HG02763 (cell line): ENCODE data around the gene TATDN3.
"Not testable (repeated sequence)": the region's sequence is repeated elsewhere in the genome, so short reads cannot be mapped to it uniquely, and the experiment has no call there.

ENCODE experiments used
- ATAC-seq: cut with Tn5 transposase; IDR thresholded peaks from one replicate; pipeline ENCODE4 v1.9.1; 2021; ENCODE audit warnings: mild to moderate bottlenecking, moderate library complexity; ENCODE audit not compliant: unreplicated experiment

The TATDN3 gene

DNA sequence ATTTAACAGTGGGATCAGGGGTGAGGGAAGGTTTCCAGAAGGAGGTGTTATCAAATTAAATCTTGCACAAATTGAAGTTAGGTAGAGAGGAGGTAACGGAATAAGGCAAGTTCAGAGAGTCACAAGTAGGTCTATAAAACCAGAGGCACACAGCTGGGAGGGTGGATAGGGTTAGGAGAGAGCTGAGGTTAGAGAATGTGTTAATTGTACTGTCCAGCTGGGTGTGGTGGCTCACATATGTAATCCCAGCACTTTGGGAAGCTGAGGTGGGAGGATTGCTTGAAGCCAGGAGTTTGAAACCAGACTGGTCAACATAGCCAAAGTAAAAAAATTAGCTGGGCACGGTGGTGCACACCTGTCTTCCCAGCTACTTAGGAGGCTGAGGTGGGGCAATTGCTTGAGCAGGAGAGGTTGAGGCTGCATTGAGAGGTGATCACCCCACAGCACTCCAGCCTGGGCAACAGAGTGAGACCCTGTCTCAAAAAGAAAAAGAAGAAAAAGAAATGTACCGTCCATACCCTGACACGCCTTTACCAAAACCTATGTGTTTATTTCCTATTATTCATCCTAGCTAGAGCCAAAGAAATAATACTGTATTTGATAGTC, 35.6 kb downstream of the TATDN3 start:
- ATAC-seq, result no peak

DNA sequence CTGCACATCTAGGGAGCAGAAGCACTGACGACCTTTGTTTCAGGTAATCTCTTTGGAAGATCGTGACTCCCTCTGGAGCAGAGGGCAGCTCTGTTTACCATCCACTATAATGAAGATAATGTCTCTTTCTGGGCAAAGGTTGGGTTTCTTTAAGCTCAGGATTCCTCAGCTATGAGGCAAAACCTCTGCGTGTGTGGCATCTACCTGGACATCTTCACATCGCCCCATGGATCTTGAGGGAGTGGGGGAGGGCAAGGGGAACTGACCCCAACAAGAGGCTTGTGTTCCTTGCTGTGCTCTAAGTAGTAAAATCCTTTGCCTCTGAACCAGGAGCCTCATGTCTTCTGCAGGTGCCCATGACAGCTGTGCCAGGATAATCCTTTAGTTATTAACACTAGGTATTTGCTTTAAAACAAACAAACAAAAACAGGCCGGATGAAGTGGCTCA, 36.2 kb downstream of the TATDN3 start:
- ATAC-seq, result no peak

DNA sequence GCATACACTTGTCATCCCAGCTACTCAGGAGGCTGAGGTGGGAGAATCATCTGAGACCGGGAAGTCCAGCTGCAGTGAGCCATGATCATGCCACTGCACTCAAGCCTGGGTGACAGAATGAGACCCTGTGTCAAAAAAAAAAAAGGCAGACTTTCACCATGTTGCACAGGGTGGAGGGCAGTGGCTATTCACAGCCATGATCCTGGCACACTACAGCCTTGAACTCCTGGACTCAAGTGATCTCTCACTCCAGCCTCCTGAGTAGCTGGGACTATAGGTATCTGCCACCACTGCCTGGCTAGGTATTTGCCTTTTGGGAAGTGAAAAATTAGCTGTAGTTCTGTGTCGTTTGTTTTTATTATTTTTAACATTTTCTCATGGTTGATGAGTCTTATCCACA, 36.7 kb downstream of the TATDN3 start:
- no peak for ATAC-seq

DNA sequence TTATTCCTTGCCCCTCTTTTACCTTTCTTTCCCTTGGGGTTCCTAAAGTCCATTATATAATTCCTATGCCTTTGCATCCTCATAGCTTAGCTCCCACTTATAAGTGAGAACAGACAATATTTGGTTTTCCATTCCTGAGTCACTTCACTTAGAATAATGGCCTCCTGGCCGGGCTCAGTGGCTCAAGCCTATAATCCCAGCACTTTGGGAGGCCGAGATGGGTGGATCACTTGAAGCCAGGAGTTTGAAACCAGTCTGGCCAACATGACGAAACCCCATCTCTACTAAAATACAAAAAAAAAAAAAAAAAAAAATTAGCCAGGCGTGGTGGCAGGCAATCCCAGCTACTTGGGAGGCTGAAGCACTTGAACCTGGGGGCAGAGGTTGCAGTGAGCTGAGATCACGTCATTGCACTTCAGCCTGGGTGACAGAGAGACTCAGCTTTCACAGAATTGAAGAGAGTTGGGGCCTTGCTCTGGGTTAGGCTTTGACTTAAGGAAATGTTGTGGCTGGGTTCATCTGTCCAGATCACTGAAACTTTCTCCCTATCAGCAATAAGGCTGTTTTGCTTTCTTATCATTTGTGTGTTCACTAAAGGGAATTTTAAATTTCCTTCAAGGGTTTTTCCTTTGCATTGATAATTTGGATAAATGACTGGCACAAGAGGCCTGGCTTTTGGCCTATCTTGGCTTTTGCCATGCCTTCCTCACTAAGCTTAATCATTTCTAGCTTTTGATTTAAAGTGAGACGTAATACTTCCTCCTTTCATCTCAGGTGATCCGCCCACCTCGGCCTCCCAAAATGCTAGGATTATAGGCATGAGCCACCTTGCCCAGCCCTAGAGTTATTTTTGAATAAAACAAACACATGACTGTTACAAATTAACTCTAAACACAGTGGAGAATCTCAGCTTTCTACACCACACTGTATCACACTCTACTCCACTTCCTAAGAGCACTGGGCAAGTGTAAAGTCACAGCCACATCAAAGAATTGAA, 41.8 kb downstream of the TATDN3 start:
- peak; percentile 68 for ATAC-seq

DNA sequence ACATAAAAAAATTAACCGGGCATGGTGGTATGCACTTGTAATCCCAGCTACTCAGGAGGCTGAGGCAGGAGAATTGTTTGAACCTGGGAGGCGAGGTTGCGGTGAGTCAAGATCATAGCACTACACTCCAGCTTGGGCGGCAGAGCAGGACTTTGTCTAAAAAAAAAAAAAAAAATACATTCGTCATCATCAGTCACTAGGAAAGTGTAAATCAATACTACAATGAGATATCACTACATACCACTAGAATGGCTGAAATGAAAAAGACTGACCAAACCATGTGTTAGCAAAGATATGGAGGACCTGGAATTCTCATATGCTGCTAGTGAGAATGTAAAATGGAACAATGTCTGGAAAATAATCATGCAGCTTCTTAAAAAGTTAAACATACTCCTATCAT, 46.5 kb downstream of the TATDN3 start:
- no peak for ATAC-seq

DNA sequence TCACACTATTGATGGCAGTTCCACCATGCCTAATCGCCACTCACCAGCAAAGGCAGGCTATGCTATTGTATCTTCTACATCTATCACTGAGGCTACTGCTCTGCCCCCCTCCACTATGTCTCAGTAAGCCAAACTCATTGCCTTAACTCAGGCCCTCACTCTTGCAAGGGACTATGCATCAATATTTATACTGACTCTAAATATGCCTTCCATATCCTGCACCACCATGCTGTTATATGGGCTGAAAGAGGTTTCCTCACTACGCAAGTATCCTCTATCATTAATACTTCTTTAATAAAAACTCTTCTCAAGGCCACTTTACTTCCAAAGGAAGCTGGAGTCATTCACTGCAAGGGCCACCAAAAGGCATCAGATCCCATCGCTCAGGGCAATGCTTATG, 52.8 kb downstream of the TATDN3 start:
- not testable (repeated sequence) for ATAC-seq

DNA sequence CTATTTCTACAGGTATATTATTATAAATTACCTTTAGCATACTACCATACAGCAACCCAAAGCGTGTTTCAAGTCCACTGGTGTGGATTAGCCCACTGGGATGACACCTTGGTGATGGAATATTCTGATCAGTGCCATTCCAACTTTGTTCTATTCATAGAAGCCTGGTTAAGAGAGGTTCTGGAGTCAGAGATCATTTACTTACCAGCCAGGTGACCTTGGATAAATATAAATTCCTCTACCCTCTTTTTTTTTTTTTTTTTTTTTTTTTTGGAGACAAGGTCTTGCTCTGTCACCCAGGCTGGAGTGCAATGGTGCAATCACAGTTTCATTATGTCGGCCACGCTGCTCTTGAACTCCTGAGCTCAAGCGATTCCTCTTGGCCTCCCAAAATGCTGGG, 55.9 kb downstream of the TATDN3 start, which contains the start of gene SPATA45:
SPATA45 (minus strand) TSS at position 101 of the 400 bp plus-strand sequence. CDS start 11,500 bp downstream, outside the sequence.
- no peak for ATAC-seq

DNA sequence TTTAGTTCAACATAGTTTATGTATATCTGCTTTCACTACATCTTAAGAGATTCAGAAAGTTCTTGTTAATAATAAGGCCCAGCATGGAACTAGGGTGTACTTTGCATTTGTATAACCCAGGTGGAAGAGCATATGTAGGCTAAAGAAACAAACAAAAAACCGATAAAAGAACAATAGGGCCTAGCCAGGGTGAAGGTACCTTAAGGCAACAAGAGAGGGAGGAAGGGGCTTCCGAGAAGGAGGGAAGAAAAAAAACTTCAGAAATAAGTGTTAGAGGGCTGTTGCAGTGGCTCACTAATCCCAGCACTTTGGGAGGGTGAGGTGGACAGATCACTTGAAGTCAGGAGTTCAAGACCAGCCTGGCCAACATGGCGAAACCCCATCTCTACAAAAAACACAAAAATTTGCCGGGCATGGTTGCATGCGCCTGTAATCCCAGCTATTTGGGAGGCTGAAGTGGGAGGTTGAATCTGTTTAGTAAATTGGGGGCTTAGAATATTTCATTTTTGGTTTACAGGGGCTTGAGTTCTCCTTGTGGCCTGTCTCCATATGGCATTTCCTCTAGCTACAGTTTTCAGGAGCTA, 60.5 kb downstream of the TATDN3 start:
- ATAC-seq, result no peak

DNA sequence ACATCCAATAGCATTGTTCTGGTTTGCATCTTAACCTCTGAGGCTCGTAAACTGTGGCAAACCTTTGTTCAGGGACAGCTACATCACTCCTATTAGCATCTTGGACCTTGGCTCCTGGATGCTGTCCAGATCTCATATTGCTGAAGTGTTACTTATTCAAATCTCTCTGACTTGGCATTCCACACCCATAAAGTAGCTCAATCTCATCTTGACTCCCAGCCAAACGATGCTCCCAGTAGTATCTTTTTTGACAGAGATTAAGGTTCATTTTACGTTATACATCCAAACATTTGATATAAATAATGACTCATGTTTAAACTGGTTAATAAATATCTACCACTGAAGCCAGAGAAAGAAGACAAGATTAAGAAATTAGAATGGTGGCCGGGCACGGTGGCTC, 62.0 kb downstream of the TATDN3 start:
- ATAC-seq, result no peak

DNA sequence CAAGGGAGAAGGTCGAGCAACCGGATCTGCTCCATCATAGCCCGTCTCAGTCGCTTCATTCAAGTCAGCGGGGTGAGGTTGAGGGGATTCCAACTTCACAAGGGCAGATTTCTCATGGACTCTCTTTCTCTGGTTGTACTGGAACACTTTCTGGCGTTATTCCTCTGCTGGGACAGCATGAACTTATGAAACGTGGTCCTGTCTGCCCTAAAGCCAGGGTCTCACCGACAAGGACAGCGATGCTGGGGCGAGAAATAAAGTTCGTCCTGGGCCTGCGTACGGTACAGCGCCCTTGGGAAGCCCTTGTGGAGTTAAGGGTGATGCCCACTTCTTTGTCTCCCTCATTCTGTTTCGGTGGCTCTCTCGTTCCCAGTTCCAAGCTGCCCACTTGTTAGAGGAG, 65.1 kb downstream of the TATDN3 start:
- no peak for ATAC-seq

DNA sequence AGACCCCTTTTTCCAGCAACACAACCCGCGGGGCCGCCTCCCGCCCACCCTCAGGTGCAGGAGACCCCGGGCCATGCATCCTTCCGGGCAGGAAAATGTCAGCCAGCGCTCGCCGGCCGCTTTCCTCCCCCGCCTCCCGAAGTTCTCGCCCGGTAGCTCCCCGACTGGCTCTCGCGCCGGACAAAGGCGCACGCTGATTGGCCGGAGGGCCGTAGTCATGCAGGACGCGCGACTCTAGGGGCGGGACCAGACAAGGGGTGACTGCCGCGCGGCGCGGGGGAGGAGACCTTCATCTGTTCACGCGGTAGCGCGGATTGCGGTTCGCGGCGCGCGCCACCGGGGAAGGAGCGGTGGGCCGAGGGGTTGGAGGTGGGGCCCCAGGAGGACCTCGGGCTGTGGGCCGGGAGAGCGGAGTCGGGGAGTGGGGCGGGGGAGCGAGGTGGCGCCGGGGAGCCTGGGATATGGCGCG, 66.3 kb downstream of the TATDN3 start, which contains the start of gene FLVCR1:
FLVCR1 (plus strand) TSS at position 284 of the 469 bp plus-strand sequence; CDS start at position 462, 178 bp downstream.
- ATAC-seq, result peak; percentile 95

DNA sequence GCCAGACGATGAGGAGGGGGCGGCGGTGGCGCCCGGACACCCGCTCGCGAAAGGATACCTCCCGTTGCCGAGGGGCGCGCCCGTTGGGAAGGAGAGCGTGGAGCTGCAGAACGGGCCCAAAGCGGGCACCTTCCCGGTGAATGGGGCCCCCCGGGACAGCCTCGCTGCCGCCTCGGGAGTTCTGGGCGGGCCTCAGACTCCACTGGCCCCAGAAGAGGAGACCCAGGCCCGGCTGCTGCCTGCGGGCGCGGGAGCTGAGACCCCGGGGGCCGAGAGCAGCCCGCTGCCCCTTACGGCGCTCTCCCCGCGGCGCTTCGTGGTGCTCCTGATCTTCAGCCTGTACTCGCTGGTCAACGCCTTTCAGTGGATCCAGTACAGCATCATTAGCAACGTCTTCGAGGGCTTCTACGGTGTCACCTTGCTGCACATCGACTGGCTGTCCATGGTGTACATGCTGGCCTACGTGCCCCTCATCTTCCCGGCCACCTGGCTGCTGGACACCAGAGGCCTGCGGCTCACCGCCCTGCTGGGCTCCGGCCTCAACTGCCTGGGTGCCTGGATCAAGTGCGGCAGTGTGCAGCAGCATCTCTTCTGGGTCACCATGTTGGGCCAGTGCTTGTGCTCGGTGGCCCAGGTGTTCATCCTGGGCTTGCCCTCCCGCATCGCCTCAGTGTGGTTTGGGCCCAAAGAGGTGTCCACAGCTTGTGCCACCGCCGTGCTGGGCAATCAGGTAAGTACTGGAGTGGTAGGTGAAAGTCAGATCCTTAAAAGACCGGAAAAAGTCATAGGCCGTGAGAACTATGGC, 67.0 kb downstream of the TATDN3 start:
- peak; percentile 9 for ATAC-seq

DNA sequence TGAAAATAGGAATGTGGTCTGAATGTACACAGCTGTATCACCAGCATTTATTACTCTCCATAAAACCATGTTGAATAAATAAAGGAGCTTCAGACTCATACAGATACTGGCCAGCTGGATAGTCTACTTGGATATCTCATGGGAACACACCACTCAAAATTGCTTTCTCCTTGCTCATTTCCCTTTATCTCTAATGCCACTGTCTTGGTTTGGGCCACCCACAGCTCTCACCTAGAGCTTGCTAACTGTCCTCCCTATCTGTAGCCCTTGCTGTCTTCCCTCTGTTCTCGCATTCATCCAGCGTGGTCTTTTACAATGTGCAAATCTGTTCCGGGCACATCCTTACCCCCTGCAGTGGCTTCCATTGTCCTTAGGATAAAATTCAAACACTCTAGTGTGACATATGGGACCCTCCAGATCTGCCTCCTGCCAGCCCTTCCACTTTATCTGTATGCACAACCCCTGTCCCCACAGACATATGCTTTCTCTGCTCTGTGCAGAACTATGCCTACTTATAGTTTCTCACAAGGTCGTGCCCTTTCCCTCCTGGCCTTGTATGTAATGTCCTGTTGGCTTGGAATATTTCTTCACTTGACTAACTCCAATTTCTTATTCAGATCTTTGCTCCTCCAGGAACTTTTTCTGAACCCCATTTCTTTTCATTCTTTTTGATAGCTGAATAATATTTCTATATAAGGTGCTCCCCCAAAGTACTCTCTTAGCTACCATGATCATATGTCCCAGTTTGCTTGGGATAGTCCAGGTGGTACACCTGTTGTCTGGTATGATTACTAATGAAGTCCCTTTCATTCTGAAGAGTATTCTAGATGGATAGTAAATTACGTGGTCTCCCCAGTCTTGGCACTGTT, 69.3 kb downstream of the TATDN3 start:
- no peak for ATAC-seq

DNA sequence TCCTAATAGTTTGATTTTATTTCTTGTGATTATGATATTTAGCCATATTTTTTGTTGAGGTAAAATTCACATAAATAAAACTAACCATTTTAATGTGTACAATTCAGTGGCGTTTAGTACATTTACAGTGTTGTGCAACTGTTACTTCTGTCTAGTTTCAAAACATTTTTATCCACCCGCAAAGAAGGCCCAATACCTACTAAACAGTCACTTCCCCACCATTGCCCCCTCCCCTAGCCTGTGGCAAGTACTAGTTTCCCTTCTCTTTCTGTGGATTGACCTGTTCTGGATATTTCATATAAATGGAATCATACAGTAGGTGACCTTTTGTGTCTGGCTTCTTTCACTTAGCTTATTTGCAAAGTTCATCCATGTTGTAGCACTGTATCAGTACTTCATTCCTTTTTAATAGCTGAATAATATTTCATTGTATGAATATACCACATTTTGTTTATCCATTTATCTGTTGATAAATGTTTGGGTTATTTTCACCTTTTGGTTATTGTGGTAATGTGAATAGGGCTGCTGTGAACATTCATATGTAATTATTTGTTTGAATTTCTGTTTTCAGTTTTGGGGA, 70.5 kb downstream of the TATDN3 start:
- no peak for ATAC-seq

DNA sequence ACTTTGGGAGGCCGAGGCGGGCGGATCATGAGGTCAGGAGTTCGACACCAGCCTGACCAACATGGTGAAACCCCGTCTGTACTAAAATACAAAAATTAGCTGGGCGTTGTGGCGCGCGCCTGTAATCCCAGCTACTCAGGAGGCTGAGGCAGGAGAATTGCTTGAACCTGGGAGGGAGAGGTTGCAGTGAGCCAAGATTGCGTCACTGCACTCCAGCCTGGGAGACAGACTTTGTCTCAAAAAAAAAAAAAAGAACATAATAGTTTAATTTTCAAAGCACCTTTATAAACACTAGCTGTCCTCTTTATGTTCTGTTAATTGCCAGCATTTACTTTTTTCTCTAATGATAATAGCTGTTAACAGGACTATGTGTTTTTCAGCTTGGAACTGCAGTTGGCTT, 71.7 kb downstream of the TATDN3 start:
- ATAC-seq, result not testable (repeated sequence)

DNA sequence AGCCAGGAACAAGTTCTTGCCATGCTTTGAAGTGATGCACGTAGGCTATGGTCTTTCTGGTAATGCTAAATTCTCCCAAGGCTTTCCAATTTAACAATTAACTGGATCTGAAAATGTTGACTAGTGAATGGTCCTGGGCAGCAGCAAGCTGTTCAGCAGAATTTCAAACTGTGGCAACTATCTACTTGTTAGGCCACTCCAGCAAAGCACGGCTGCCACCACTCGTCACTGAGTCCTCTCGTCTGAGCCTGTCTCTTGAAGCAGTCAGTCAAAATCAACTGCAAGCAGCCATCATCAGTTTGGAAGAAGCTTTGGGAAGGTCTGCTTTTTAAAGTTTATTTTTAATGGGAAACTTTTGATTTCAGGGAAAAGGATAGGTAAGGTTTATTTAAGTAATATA, 72.5 kb downstream of the TATDN3 start:
- ATAC-seq, result no peak
